CD4-positive, alpha-beta T cell treated with Interleukin-21 for 1 hour (primary cell): Measurements from ENCODE around the gene TTC28.
A peak's percentile ranks its signal among the peaks of the same experiment; 100 is the strongest.
"Not testable (repeated sequence)": the region's sequence is repeated elsewhere in the genome, so short reads cannot be mapped to it uniquely, and the experiment has no call there.

ENCODE experiments used
- DNase-seq: peaks from one replicate; pipeline ENCODE4 v3.0.0-alpha.2; 2020

The TTC28 gene

GRCh38 chr22:28674121-28674563 lies 5.5 kb downstream of the TTC28 start:
- DNase-seq, result peak; percentile 75

GRCh38 chr22:28670756-28671155 lies 8.9 kb downstream of the TTC28 start:
- no peak for DNase-seq

- no peak for DNase-seq
Measured at GRCh38 chr22:28670161-28670560, 9.5 kb downstream of the TTC28 start.

GRCh38 chr22:28669387-28669786 lies 10.3 kb downstream of the TTC28 start:
- DNase-seq, result no peak

- DNase-seq, result not testable (repeated sequence)
Measured at GRCh38 chr22:28663569-28663942, 16.1 kb downstream of the TTC28 start.

GRCh38 chr22:28658448-28658847 lies 21.2 kb downstream of the TTC28 start:
- DNase-seq, result no peak

- no peak for DNase-seq
Measured at GRCh38 chr22:28656181-28656580, 23.5 kb downstream of the TTC28 start.

GRCh38 chr22:28650463-28650862 lies 29.2 kb downstream of the TTC28 start:
- no peak for DNase-seq

- DNase-seq, result no peak
Measured at GRCh38 chr22:28648792-28649191, 30.8 kb downstream of the TTC28 start.

GRCh38 chr22:28647216-28647615 lies 32.4 kb downstream of the TTC28 start:
- DNase-seq, result no peak

- DNase-seq, result no peak
Measured at GRCh38 chr22:28639321-28639720, 40.3 kb downstream of the TTC28 start.

GRCh38 chr22:28637225-28637624 lies 42.4 kb downstream of the TTC28 start:
- no peak for DNase-seq

- DNase-seq, result no peak
Measured at GRCh38 chr22:28630177-28630574, 49.5 kb downstream of the TTC28 start.

GRCh38 chr22:28629420-28630176 lies 50.0 kb downstream of the TTC28 start:
- no peak for DNase-seq

GRCh38 chr22:28628766-28629165 lies 50.9 kb downstream of the TTC28 start:
- no peak for DNase-seq

GRCh38 chr22:28627791-28628190 lies 51.8 kb downstream of the TTC28 start:
- no peak for DNase-seq

- DNase-seq, result no peak
Measured at GRCh38 chr22:28620244-28620922, 59.3 kb downstream of the TTC28 start.

- DNase-seq, result no peak
Measured at GRCh38 chr22:28619236-28619635, 60.4 kb downstream of the TTC28 start.

- not testable (repeated sequence) for DNase-seq
Measured at GRCh38 chr22:28615423-28615822, 64.2 kb downstream of the TTC28 start.

GRCh38 chr22:28609921-28610320 lies 69.7 kb downstream of the TTC28 start:
- DNase-seq, result no peak

GRCh38 chr22:28608546-28608945 lies 71.1 kb downstream of the TTC28 start:
- no peak for DNase-seq

GRCh38 chr22:28607795-28608194 lies 71.8 kb downstream of the TTC28 start:
- DNase-seq, result no peak

GRCh38 chr22:28604966-28605761 lies 74.5 kb downstream of the TTC28 start:
- DNase-seq, result no peak

- no peak for DNase-seq
Measured at GRCh38 chr22:28601915-28602314, 77.7 kb downstream of the TTC28 start.
